Measurements from ENCODE around the gene PSMD6. TPM values are rescaled to one million over a fixed set of nuclear protein-coding genes. Genes with fewer than 3 reads are reported as not detected.

PSMD6 gene
- total and polyA plus RNA-seq, 2 experiments from 2014 or later: 99.6 to 104 TPM

GRCh38 chr3:63990733-63991132 is 32.6 kb downstream of the PSMD6 start:
- no peak overlapping the region for H3K4me3 ChIP-seq
- no peaks in the 10 kb centered on the region for H3K4me1 ChIP-seq (ENCODE audit: insufficient read depth)
- 93% methylated on average over 5 of the region's 5 CpGs for WGBS (ENCODE audit: low lambda C conversion rate, missing lambda C conversion rate)
- TF ChIP-seq EZH2 (IDR thresholded peaks at IDR 0.05; ENCODE audit: borderline replicate concordance) (no peak), EZH2phosphoT487 (IDR thresholded peaks at IDR 0.05; ENCODE audit: low read depth, severe bottlenecking, unreplicated experiment) (no peak), CTCF (IDR thresholded peaks at IDR 0.05; ENCODE audit: poor library complexity) (no peak)
- no peaks in the 10 kb centered on the region for H3K9me3 ChIP-seq (ENCODE audit: low read depth)
- no peak overlapping the region for H3K4me2 ChIP-seq
- H3K79me2 ChIP-seq: no peaks in the 10 kb centered on the region
- H2AFZ ChIP-seq: no peak overlapping the region
- no peaks in the 10 kb centered on the region for H3K9me2 ChIP-seq (replicated peaks; ENCODE audit: insufficient read depth)
- no peak for DNase-seq (ENCODE audit: low spot score)
- H3K36me3 ChIP-seq (replicated peaks; ENCODE audit: insufficient read depth, low read depth): no peaks in the 10 kb centered on the region
- H3K27ac ChIP-seq: no peak overlapping the region
- H4K20me1 ChIP-seq (ENCODE audit: insufficient read depth, poor library complexity, severe bottlenecking): no peaks in the 10 kb centered on the region
- H3K27me3 ChIP-seq: no peaks in the 10 kb centered on the region

- Histone ChIP-seq H3K79me2 (no peaks in the 10 kb centered on the region), H3K27ac (no peak overlapping the region), H3K36me3 (replicated peaks; ENCODE audit: insufficient read depth, low read depth) (no peaks in the 10 kb centered on the region), H2AFZ (no peak overlapping the region), H3K4me1 (ENCODE audit: insufficient read depth) (no peaks in the 10 kb centered on the region), H3K9me3 (ENCODE audit: low read depth) (no peaks in the 10 kb centered on the region), H3K9me2 (replicated peaks; ENCODE audit: insufficient read depth) (no peaks in the 10 kb centered on the region), H3K4me2 (no peak overlapping the region), H3K27me3 (no peaks in the 10 kb centered on the region), H3K4me3 (no peak overlapping the region), H4K20me1 (ENCODE audit: insufficient read depth, poor library complexity, severe bottlenecking) (no peaks in the 10 kb centered on the region)
- no peak for DNase-seq (ENCODE audit: low spot score)
- WGBS (ENCODE audit: low lambda C conversion rate, missing lambda C conversion rate): over 99% methylated on average over 14 of the region's 14 CpGs
- TF ChIP-seq EZH2 (IDR thresholded peaks at IDR 0.05; ENCODE audit: borderline replicate concordance) (no peak), CTCF (IDR thresholded peaks at IDR 0.05; ENCODE audit: poor library complexity) (no peak), EZH2phosphoT487 (IDR thresholded peaks at IDR 0.05; ENCODE audit: low read depth, severe bottlenecking, unreplicated experiment) (no peak)
Measured at GRCh38 chr3:63990204-63990603, 33.1 kb downstream of the PSMD6 start.

GRCh38 chr3:63988943-63989342 is 34.4 kb downstream of the PSMD6 start:
- H3K4me2 ChIP-seq: no peak overlapping the region
- H2AFZ ChIP-seq: no peak overlapping the region
- no peak overlapping the region for H3K4me3 ChIP-seq
- H3K9me2 ChIP-seq (replicated peaks; ENCODE audit: insufficient read depth): no peaks in the 10 kb centered on the region
- TF ChIP-seq CTCF (IDR thresholded peaks at IDR 0.05; ENCODE audit: poor library complexity) (no peak), EZH2phosphoT487 (IDR thresholded peaks at IDR 0.05; ENCODE audit: low read depth, severe bottlenecking, unreplicated experiment) (no peak), EZH2 (IDR thresholded peaks at IDR 0.05; ENCODE audit: borderline replicate concordance) (no peak)
- no peaks in the 10 kb centered on the region for H3K27me3 ChIP-seq
- no peaks in the 10 kb centered on the region for H4K20me1 ChIP-seq (ENCODE audit: insufficient read depth, poor library complexity, severe bottlenecking)
- peaks cover 4% of the 10 kb centered on the region for H3K79me2 ChIP-seq
- no peaks in the 10 kb centered on the region for H3K9me3 ChIP-seq (ENCODE audit: low read depth)
- no peaks in the 10 kb centered on the region for H3K36me3 ChIP-seq (replicated peaks; ENCODE audit: insufficient read depth, low read depth)
- DNase-seq (ENCODE audit: low spot score): no peak
- no peak overlapping the region for H3K27ac ChIP-seq
- H3K4me1 ChIP-seq (ENCODE audit: insufficient read depth): no peaks in the 10 kb centered on the region
- 93% methylated on average over 4 of the region's 4 CpGs for WGBS (ENCODE audit: low lambda C conversion rate, missing lambda C conversion rate)

- H3K4me1 ChIP-seq (ENCODE audit: insufficient read depth): no peaks in the 10 kb centered on the region
- WGBS (ENCODE audit: low lambda C conversion rate, missing lambda C conversion rate): 86% methylated on average over 2 of the region's 2 CpGs
- no peak overlapping the region for H3K4me2 ChIP-seq
- no peaks in the 10 kb centered on the region for H4K20me1 ChIP-seq (ENCODE audit: insufficient read depth, poor library complexity, severe bottlenecking)
- no peaks in the 10 kb centered on the region for H3K9me2 ChIP-seq (replicated peaks; ENCODE audit: insufficient read depth)
- no peak overlapping the region for H2AFZ ChIP-seq
- H3K9me3 ChIP-seq (ENCODE audit: low read depth): no peaks in the 10 kb centered on the region
- no peaks in the 10 kb centered on the region for H3K27me3 ChIP-seq
- no peak overlapping the region for H3K4me3 ChIP-seq
- peaks cover 4% of the 10 kb centered on the region for H3K79me2 ChIP-seq
- no peak overlapping the region for H3K27ac ChIP-seq
- no peak for TF ChIP-seq EZH2phosphoT487 (IDR thresholded peaks at IDR 0.05; ENCODE audit: low read depth, severe bottlenecking, unreplicated experiment)
- no peak for TF ChIP-seq CTCF (IDR thresholded peaks at IDR 0.05; ENCODE audit: poor library complexity)
- TF ChIP-seq EZH2 (IDR thresholded peaks at IDR 0.05; ENCODE audit: borderline replicate concordance): no peak
- no peaks in the 10 kb centered on the region for H3K36me3 ChIP-seq (replicated peaks; ENCODE audit: insufficient read depth, low read depth)
- no peak for DNase-seq (ENCODE audit: low spot score)
Measured at GRCh38 chr3:63986831-63987230, 36.5 kb downstream of the PSMD6 start.
